GM18520 (cell line): ENCODE results near the gene TBXAS1.

Experiments
- ATAC-seq: cut with Tn5 transposase; IDR thresholded peaks from one replicate; pipeline ENCODE4 v1.9.1; 2021; ENCODE audit not compliant: unreplicated experiment

Gene TBXAS1

DNA sequence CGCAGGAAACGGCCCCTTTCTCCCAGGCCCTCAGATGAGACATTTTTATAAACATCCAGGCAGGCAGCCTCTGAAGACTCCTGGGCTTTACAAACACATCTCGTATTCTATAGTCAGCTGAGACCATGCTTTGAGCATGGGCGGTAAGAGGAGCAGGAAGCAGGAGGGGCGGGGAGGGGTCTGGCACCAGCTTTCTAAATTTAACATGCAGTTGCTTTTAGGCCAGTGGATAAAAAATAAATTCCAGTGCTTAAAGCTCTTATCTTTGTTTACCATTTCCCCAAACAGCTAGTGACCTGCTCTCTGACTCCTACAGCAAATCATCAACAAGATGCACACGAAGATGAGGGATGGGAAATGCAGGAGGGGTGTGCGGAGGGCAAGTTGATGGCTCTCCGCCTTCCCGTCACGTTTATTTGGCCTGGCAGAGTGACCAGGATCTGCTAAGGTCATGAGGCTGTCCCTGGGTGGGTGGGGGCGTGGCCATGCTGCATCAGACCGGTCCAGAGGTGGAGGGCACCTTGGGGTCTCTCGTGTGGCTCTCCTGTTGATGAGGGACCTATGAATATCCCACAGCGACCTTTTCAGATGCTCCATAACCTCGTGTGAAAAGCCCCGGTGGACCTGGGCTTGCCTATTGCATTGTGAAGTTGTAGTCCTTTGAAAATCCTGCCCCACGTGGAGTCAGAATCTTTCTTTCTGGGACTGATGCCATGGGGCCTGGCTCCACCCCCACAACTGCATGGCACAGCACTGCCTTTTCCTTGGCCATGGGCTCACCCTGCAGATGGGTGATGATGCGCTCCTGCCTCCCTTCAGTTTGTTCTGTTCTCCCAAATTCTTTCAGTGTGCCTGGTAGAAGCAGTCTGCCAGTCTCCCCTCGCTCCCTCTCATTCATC is 166.2 kb downstream of the TBXAS1 start:
- no peak for ATAC-seq

DNA sequence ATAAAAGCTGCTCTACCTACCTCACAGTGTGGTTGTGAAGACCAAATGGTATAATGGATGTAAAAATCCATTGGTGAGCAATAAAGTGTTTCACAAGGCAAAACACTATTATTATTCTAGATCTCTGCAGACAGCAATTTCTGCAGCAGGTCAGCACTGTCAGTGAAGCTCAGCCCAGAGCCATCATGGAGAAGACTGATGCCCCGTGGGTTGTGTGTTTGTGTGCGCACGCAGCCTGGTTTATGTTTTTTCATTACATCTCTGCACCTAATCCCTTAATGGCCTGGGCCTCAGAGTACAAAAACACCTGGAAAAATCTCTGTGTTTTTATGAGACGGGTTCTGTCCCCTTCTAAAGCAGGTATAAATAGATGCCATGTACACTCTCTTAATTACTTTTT is 169.5 kb downstream of the TBXAS1 start:
- no peak for ATAC-seq

DNA sequence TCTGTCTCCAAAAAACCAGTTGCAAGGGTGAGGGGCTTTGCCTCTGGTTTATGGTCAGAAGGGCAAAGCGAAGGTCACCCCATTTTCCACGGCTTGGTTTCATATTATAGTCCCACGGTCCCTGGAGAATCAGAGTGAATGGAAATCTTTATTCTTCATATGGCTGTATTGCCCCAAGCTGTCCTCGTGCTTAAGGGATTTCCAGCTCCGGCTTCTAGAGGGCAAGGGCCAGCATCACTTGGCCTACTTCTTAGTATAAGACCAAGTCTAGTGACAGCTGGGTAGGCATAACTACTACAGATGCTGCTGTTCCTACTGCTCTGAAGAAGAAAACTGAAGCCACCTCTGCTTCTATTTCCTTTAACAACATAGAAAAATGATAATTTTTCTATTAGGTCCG is 170.5 kb downstream of the TBXAS1 start:
- ATAC-seq: no peak

DNA sequence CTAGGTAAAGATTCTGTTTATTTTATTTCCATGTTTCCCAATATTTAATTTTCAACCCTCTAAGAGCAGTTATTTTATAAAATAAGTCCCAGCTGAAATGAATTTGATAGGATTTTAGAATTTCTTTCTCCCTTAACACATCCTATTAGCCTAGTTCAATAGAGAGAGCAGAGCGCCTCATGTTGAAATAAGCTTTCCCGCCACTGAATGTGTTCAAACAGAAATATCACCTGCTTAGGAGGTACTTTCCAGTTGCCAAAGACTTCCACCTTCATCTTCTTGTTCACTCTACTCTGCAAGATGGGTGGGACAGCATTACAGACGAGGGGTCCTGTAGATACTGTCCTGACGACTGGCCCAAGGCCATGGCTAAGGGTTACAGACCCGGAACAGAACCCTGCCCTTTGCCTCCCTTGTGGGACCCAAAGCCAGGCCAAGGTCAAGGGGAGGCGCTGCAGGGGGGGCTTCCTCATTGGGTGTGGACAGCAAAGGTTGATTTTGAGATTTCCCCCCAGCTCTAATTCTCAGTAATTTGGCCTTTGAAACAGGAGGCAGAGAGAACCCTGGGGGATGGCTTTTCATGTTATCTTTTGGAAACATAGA is 171.7 kb downstream of the TBXAS1 start:
- ATAC-seq: no peak

DNA sequence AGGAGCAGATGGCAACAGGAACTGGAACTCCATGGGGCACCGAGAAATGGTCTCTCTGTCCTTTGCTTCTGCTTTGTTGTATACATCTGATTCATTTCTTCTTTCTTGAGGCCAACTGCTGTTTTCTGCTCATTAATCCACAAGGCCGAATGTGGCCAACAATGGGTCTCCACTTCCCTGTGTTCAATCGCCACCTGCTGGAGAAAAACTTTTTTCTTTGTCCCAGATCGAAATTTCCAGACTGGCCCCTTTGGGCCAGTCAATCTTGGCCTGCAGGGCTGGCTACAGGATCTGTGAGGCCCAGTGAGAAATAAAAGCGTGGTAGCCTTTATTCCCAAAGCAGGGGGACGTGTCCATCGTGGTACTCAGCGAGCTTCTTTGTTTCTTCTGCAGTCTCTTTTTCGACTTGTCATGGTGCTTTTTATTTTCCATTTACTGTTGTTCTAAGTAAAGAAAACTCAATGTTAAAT is 174.9 kb downstream of the TBXAS1 start:
- no peak for ATAC-seq

DNA sequence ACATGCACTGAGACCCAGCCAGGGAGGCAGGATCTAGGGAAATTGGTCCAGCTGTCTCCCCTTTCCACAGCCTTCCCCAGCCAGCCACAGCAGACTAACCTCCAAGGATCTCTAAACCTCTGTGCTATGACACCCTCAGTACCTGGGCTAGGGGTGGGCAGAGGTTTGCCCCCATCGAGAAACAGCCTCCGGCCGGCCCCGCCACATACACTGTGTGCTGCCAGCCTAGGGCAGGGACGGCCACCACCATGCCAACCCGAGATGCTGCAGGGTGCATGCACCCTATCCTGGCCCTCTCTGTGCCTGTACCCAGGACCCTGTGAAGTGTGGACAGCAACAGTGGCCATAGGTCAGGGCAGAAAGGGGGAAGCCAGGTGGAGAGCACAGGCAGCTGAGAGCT is 175.6 kb downstream of the TBXAS1 start:
- no peak for ATAC-seq

DNA sequence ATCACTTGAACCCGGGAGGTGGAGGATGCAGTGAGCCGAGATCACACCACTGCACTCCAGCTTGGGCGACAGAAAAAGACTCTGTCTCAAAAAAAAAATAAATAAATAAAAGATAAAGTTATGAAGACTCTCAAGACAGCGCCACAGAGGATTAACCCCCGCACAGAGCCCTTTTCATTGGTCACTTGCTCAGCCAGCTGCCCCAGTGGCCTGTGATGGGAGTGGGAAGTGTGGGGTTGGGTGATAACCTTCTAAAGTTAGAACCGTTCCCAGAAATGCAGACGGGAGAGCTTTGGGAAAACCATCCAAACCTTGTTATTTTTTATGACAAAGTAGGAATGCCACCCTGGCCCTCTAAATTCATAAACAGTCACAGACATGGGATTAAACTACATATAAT is 176.3 kb downstream of the TBXAS1 start:
- no peak for ATAC-seq

DNA sequence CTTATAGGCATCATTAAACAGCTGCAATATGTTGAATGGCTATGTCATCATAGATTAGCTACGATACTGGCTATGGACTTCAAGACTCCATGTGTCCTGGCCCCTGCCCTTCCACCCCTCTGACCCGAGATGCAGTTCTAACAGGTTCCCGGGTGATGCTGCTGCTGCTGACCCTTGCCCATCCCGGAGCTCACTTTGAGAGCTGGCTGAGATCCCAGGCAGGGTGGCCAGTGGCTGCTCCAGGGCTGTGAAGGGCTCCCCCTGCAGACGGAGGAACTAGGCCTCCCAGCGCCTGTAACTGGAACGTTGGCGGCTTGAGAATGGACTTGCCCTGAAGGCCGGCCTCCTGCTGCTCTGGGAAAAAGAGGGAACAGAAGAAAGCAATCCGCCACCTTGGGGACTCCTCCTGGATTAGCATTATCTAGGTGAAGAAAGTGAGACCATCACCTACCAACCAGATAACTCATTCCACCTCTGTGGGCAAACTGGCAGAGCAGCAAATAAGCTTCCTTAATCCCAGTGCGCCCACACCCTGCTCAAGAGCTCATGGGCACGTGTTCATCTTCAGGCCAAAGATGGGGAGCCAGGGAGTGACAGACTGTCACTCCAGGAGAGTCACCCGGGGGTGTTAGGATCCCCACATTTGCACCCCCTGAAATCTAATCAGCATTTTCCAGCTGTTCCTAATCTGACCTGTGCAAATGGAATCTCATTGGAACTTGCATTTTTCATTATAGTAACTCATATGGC is 176.9 kb downstream of the TBXAS1 start:
- ATAC-seq: no peak

DNA sequence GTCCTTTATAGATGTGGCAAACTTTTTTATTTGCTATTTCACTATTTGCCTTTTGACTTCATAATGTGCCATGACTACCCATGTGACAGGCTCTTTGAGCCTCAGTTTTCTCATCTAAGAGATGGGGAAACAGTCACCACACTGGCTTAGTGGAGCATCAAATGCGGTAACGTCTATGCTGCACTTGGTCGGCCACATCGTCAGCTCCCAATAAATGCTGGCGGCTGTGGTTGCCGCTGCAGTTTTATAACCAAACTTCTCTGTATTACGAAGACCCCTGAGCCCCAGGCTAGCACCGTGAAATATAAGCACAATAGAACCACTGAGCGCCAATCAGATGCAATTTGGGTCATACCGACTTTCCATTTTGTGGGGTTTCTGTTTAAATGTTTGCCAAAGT is 177.5 kb downstream of the TBXAS1 start:
- no peak for ATAC-seq

DNA sequence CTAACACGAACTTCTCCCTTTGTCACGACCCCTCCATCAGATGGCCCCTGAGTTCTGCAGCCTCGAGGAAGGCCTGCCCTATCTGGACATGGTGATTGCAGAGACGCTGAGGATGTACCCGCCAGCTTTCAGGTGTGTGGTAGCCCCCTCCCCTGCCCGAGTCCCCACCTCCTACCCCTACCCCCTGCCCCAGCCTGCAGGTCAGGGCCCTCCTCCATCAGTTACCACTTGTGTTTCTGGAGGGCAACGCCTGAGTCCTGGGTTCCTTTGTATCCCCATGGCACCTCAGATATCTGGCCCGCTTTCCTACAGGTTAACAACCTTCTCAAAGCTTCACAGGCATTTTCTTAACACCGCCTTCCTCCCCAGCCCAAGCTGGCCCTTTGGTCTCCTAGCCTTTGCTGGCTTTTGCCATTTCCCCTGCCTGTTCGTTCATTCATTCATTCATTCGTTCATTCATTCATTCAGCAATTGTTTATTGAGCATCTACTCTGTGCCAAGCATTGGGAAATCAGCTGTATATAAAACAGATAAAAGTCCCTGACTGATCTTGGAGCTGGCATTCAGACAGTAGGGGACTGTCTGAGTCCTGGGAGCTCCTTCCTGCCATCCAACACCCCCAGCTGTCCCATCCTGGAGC is 178.1 kb downstream of the TBXAS1 start:
- no peak for ATAC-seq

DNA sequence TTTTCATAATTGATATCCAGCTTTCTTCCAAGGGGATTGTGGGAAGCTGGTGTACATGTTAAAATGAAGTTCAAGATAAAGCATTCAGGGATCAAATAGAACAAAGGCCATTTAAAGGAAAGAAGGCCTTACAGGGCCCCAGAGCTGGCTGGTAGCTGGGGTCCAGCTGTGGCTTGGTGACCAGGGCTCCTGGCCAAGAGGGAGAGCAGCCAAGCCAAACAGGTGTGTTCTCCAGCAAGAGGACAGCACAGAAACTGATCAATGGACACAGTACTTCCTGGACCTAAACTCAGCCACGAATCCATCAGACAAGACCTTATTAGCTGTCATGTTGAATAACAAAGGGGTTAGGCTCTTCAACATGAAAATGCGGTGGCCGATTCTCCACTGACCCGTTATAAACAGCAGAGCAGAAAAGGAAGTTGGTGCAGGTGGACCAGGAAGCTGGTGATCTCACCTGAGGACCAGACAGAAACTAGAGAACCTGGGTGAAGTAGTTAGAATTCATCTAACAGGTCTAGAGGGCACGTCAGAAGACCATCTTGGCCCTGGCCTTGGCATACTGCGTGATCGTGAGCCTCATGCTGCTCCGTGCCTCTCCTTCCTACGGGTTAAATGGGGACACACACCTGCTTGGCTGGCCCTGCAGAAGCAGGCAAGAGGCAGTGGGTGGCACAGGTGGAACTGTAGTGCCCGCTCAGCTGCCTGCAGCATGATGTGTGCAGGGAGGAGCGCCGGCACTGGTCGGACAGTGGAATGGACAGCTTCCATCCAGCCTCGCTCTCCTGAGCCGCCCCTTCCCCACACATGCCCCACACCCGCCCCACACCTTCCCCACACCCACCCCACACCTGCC is 179.9 kb downstream of the TBXAS1 start:
- ATAC-seq: no peak

DNA sequence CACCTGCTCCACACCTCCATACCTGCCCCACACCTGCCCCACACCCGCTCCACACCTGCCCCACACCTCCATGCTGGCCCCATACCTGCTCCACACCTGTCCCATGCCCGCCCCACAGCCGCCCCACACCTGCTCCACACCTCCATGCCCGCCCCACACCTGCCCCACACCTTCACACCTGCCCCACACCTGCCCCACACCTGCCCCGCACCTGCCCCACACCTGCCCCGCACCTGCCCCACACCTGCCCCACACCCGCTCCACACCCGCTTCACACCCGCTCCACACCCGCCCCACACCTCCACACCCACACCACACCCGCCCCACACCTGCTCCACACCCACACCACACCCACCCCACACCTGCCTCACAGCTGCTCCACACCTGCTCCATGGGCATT is 180.7 kb downstream of the TBXAS1 start:
- ATAC-seq: no peak

DNA sequence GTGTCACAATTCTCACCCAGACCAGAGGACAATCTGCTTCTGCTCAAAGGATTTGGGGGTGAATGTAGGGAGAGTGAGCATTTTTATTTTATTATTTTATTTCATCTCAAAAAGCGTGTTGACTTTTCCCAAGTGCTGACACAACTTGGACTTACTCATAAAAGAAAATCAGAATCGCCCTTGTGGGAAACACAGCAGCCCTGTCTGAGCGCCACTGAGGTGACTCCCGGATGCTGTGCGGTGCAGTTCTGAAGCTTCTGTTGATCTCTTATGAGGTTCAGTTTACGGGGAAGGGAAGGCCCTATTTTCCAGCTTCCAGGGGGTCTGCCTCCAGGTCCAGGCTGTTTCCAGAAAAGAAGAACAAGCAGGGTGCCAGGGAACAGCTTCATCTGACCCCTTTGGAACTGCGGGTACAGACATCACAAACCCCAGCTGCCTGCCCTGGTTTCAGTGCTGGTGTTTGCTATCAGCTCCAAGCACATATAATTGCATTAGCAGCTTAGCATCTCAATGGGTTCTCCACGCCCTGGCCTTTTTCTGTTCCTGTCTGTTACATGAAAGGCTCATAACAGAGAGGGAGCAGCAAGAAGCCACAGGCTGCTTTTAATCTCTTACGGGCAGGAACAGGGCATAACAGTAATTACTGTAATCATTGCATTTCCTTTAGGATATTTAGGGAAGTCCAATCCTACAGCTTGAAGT is 181.3 kb downstream of the TBXAS1 start:
- ATAC-seq: no peak

DNA sequence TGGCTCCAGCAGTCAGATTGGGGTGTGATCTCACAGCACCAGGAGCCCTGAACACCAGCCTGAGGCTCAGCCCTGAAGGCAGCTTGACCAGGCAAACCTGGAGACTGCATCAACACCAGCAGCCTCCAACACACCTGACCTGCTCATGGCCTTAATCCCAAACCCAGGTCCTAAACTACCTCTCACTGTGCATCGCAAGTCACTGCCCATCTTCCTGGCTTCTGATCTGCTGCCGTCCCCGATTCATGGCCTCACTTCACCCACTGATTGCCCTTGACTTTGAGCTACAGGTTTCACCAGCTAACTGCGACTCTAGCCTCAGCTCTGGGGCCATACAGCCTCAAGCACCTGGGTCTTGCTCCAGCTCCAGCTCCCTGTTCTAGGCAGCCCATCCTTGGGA is 184.6 kb downstream of the TBXAS1 start:
- ATAC-seq: no peak

DNA sequence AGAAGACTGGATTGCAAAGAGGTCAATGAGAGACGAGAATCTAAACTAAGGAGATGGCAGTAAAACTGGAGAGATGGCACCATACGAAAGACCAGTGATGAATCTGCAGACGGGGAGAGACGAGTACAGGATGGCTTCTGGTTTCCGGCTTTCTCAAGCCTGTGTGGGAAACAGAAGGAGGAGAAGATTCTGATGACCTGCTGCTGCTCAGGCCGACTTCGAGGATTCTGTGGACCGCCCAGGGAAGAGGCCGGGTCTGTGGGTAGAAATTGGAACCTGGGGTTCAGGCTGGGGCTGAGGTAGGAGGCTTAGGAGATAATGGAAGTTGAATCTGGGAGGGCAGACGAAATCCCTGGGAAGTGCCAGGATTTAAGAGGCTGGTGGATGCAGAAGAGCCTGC is 185.1 kb downstream of the TBXAS1 start:
- no peak for ATAC-seq

DNA sequence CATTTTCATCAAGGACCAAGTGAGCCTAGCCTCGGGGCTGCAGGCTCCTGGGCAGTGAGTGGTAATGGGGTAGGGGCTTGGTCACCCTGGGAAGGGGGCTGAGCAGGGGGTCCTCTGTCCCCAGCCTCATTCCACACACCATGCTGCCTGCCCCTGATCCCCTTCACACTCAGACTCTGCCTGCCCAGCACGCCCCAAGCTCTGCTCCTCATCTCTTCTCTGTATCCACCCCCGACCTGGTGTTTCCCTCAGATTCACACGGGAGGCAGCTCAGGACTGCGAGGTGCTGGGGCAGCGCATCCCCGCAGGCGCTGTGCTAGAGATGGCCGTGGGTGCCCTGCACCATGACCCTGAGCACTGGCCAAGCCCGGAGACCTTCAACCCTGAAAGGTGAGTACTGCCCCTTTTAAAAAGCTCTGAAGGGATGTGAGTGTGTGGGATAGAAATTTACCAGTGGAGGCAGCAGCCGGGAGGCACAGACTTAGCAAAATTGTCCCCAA is 186.5 kb downstream of the TBXAS1 start:
- ATAC-seq: no peak

DNA sequence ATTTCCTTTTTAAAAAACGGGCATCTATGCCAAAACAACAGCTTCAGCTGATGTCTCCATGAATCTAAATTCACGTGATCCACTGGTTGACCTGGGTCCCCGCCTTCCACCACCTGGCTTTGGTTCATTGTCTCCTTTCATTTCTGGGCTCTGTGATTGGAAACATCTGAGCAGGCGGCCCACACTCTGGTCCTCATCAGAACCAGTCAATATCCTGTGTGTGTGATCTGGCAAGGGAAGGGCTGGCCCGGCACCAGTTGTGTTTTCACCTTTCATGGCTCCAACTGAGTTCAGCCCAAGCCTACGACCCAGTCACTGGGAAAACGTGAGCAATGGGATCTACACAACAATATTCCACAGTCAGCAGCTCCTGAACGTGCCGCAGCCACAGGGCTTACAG is 187.5 kb downstream of the TBXAS1 start:
- no peak for ATAC-seq

DNA sequence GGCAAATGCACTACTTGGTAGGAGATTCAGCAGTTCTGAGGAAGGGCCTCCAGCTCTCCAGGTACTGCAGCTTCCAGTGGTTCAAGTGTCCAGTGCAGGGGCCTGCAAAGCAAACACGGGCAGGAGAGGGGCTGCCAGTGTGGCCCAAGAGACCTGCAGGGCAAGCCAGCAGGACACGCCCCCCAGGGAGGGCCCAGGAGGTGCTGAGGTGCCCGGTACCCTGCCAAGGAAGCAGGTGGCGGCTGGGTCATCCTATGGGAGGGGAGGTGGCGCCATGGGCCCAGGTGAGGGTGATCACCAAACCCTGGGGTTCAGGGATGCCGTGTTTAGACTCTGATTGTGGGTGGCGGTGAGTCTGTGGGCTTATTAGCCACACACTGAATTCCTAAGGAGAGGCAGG is 188.0 kb downstream of the TBXAS1 start:
- ATAC-seq: no peak

DNA sequence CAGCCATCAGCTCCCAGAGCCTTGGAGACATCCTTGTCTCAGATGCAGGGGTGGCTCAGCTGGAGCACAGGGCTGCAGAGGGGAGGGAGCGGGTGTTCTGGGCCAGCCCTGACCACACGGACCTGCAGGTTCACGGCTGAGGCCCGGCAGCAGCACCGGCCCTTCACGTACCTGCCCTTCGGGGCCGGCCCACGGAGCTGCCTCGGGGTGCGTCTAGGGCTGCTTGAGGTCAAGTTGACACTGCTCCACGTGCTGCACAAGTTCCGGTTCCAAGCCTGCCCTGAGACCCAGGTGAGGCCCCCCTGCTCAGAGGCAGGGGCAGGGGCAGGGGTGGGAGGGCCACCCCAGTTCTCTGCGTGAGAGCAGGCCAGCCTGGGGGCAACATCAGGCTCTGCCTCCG is 188.5 kb downstream of the TBXAS1 start:
- ATAC-seq: no peak
